Measurements from ENCODE around the gene WSB1. TPM values are rescaled to one million over a fixed set of nuclear protein-coding genes. Genes with fewer than 3 reads are reported as not detected.

WSB1 gene
- total RNA-seq, 1 experiment from 2014 or later = 35.1 TPM

- CTCF ChIA-PET = no interaction called here
- BruUV-seq (replicated peaks) = no TSS peak
- intact Hi-C loops (cut with micrococcal nuclease) = no loop called here
- Histone ChIP-seq H3K4me2 (ENCODE audit: low read length) (no peak overlapping the region), H3K4me3 (ENCODE audit: low read length) (no peak overlapping the region), H3F3A (ENCODE audit: low read length, unreplicated experiment) (no peaks in the 10 kb centered on the region), H3K4me1 (ENCODE audit: insufficient read depth, low read length) (no peaks in the 10 kb centered on the region), H3K27ac (ENCODE audit: low read length) (no peak overlapping the region), H3K9ac (ENCODE audit: low read length) (no peak overlapping the region), H3K9me3 (ENCODE audit: low read length) (no peaks in the 10 kb centered on the region), H4K20me1 (ENCODE audit: low read length) (no peaks in the 10 kb centered on the region), H3K79me2 (ENCODE audit: low read length) (no peaks in the 10 kb centered on the region), H3K27me3 (ENCODE audit: low read length) (no peaks in the 10 kb centered on the region), H2AFZ (ENCODE audit: low read length) (no peak overlapping the region), H3K36me3 (ENCODE audit: low read depth, low read length) (no peaks in the 10 kb centered on the region), H3K9me2 (replicated peaks; ENCODE audit: low read length) (no peaks in the 10 kb centered on the region)
- no peak for ATAC-seq
- DNase-seq = no peak
- POLR2A ChIA-PET (ENCODE audit: unreplicated experiment) = no interaction called here
- TF ChIP-seq EZH2phosphoT487 (IDR thresholded peaks at IDR 0.05; ENCODE audit: borderline replicate concordance, low read length) (no peak), EZH2 (IDR thresholded peaks at IDR 0.05; ENCODE audit: low read length, unreplicated experiment) (no peak)
- TF ChIP-seq, protein P1, sequence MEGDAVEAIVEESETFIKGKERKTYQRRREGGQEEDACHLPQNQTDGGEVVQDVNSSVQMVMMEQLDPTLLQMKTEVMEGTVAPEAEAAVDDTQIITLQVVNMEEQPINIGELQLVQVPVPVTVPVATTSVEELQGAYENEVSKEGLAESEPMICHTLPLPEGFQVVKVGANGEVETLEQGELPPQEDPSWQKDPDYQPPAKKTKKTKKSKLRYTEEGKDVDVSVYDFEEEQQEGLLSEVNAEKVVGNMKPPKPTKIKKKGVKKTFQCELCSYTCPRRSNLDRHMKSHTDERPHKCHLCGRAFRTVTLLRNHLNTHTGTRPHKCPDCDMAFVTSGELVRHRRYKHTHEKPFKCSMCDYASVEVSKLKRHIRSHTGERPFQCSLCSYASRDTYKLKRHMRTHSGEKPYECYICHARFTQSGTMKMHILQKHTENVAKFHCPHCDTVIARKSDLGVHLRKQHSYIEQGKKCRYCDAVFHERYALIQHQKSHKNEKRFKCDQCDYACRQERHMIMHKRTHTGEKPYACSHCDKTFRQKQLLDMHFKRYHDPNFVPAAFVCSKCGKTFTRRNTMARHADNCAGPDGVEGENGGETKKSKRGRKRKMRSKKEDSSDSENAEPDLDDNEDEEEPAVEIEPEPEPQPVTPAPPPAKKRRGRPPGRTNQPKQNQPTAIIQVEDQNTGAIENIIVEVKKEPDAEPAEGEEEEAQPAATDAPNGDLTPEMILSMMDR (conservative IDR thresholded peaks at IDR 0.05; ENCODE audit: low read depth, low read length) = no peak
Measured at GRCh38 chr17:27263386-27263785, 30.5 kb upstream of the WSB1 start.

GRCh38 chr17:27264068-27264812 lies 29.7 kb upstream of the WSB1 start:
- intact Hi-C loops (cut with micrococcal nuclease) = no loop called here
- Histone ChIP-seq H3K4me3 (ENCODE audit: low read length) (no peak overlapping the region), H3K79me2 (ENCODE audit: low read length) (no peaks in the 10 kb centered on the region), H3K9me3 (ENCODE audit: low read length) (no peaks in the 10 kb centered on the region), H3K4me1 (ENCODE audit: insufficient read depth, low read length) (no peaks in the 10 kb centered on the region), H3F3A (ENCODE audit: low read length, unreplicated experiment) (no peaks in the 10 kb centered on the region), H3K36me3 (ENCODE audit: low read depth, low read length) (no peaks in the 10 kb centered on the region), H3K9ac (ENCODE audit: low read length) (no peak overlapping the region), H3K4me2 (ENCODE audit: low read length) (no peak overlapping the region), H3K9me2 (replicated peaks; ENCODE audit: low read length) (no peaks in the 10 kb centered on the region), H2AFZ (ENCODE audit: low read length) (no peak overlapping the region), H3K27me3 (ENCODE audit: low read length) (no peaks in the 10 kb centered on the region), H4K20me1 (ENCODE audit: low read length) (no peaks in the 10 kb centered on the region), H3K27ac (ENCODE audit: low read length) (no peak overlapping the region)
- ATAC-seq (no peak), DNase-seq (no peak)
- BruUV-seq (replicated peaks) = no TSS peak
- ChIA-PET POLR2A (ENCODE audit: unreplicated experiment) (no interaction called here), CTCF (no interaction called here)
- TF ChIP-seq, protein P1 (conservative IDR thresholded peaks at IDR 0.05; ENCODE audit: low read depth, low read length) = no peak
- no peak for TF ChIP-seq EZH2 (IDR thresholded peaks at IDR 0.05; ENCODE audit: low read length, unreplicated experiment)
- TF ChIP-seq EZH2phosphoT487 (IDR thresholded peaks at IDR 0.05; ENCODE audit: borderline replicate concordance, low read length) = no peak

DNA sequence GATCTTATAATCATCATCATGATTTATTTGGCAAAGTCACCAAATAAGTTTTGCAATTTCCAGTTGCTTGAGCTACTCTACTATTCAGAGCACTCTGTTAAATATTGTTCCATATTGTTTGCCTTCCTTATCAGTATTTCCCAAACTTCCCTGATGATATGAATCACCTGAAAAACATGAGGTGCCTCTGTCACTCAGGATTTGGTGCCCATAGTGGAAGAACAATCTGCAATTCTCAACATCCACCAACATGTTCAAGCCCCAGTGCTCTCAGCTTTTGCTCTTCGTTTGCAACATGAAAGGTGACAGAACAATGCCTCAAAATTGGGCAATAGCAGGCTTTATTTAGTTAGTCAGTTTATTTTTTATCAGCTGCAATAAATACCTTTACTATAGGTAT lies 28.6 kb upstream of the WSB1 start:
- ChIA-PET POLR2A (ENCODE audit: unreplicated experiment) (no interaction called here), CTCF (no interaction called here)
- DNase-seq (peak; percentile 3), ATAC-seq (no peak)
- Histone ChIP-seq H3K27me3 (ENCODE audit: low read length) (no peaks in the 10 kb centered on the region), H4K20me1 (ENCODE audit: low read length) (no peaks in the 10 kb centered on the region), H3K4me1 (ENCODE audit: insufficient read depth, low read length) (no peaks in the 10 kb centered on the region), H3K79me2 (ENCODE audit: low read length) (no peaks in the 10 kb centered on the region), H3K9ac (ENCODE audit: low read length) (no peak overlapping the region), H3K9me2 (replicated peaks; ENCODE audit: low read length) (no peaks in the 10 kb centered on the region), H3K4me3 (ENCODE audit: low read length) (no peak overlapping the region), H3F3A (ENCODE audit: low read length, unreplicated experiment) (no peaks in the 10 kb centered on the region), H3K9me3 (ENCODE audit: low read length) (no peaks in the 10 kb centered on the region), H3K4me2 (ENCODE audit: low read length) (no peak overlapping the region), H3K36me3 (ENCODE audit: low read depth, low read length) (no peaks in the 10 kb centered on the region), H3K27ac (ENCODE audit: low read length) (no peak overlapping the region), H2AFZ (ENCODE audit: low read length) (no peak overlapping the region)
- no peak for TF ChIP-seq EZH2phosphoT487 (IDR thresholded peaks at IDR 0.05; ENCODE audit: borderline replicate concordance, low read length)
- TF ChIP-seq EZH2 (IDR thresholded peaks at IDR 0.05; ENCODE audit: low read length, unreplicated experiment) = no peak
- TF ChIP-seq, protein P1 (conservative IDR thresholded peaks at IDR 0.05; ENCODE audit: low read depth, low read length) = no peak
- BruUV-seq (replicated peaks) = no TSS peak
- intact Hi-C loops (cut with micrococcal nuclease) = no loop called here
